HFFc6 (cell line): Measurements from ENCODE around the gene NPAS2. TPM values are rescaled to one million over a fixed set of nuclear protein-coding genes. Genes with fewer than 3 reads are reported as not detected.

Experiments used
- DNase-seq: peaks from one replicate; pipeline ENCODE4 v3.0.0-alpha.2; 2018
- H3K27ac Mint-ChIP-seq: 2 replicates; pipeline ENCODE4 v1.8.0; 2020; ENCODE audit warnings: mild to moderate bottlenecking, mixed read lengths
- H3K27me3 Mint-ChIP-seq: 2 replicates; pipeline ENCODE4 v1.8.0; 2021; ENCODE audit warnings: mild to moderate bottlenecking, moderate library complexity, mixed read lengths; ENCODE audit not compliant: insufficient read depth
- H3K36me3 Mint-ChIP-seq: 2 replicates; pipeline ENCODE4 v1.8.0; 2021; ENCODE audit warnings: low read depth, mixed read lengths
- H3K4me1 Mint-ChIP-seq: 2 replicates; pipeline ENCODE4 v1.8.0; 2020; ENCODE audit warnings: low read depth, mixed read lengths
- H3K4me3 Mint-ChIP-seq: 2 replicates; pipeline ENCODE4 v1.8.0; 2020; ENCODE audit warnings: mild to moderate bottlenecking, moderate library complexity, mixed read lengths
- H3K9me3 Mint-ChIP-seq: 2 replicates; pipeline ENCODE4 v1.8.0; 2020; ENCODE audit warnings: mild to moderate bottlenecking, mixed read lengths
- total RNA-seq, 6 experiments: library from RNA; stranded (reverse); fragmentation: NEBNext Ultra II Directional; extraction: Animal tissue kit (Norgen Biotek cat#: 25700); gene quantifications; 2 replicates in 1 of 6; 3 replicates in 5 of 6; pipeline ENCODE4 v1.2.3, GENCODE V29; 2021
- TF ChIP-seq, protein P1 (sequence below): fragments of 200-600 bp; sonication (generic); IDR thresholded peaks from 2 replicates; pipeline ENCODE4 v1.5.0; 2021; ENCODE audit warnings: antibody characterized with exemption, mild to moderate bottlenecking

NPAS2 gene
- total RNA-seq, 6 experiments from 2014 or later: 8.8 to 14.7 (median 9.3) TPM

DNA sequence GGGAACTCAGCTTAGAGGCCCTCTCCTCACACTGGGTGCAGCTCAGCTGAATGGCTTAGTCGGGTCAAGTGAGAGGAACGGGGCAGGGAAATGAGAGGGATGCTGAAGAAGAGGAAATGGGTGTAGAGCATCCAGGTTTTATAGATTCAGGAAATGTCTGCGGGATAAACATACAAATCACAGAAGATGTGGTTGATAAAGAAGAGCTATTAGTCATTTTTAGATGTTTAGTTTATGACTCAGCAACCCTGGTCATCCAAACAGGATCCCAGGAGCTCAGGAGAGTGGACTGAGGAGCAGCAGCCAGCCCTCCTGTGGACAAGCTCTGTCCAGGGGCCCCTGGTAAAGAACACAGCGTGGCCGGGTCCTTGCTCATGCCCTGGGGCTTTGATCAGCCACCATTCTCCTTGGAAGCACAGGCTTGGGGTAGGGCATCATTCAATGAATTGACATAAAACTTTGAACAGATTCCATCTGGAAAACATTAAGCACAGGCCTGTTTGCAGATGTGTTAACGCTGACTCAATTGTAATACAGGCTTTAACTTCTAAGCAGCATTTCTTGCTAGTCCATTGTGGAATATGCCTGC lies 83.0 kb downstream of the NPAS2 start:
- Mint-ChIP-seq H3K27me3 (no peaks in the 10 kb centered on the region), H3K4me3 (peak overlapping the region; percentile 60), H3K4me1 (peaks cover 64% of the 10 kb centered on the region), H3K36me3 (peaks cover 46% of the 10 kb centered on the region), H3K9me3 (0 out of 2 replicates have a peak, but pooled peaks cover 4% of the 10 kb centered on the region), H3K27ac (peak overlapping the region; percentile 87)
- peak; percentile 99 for DNase-seq
- TF ChIP-seq, protein P1, sequence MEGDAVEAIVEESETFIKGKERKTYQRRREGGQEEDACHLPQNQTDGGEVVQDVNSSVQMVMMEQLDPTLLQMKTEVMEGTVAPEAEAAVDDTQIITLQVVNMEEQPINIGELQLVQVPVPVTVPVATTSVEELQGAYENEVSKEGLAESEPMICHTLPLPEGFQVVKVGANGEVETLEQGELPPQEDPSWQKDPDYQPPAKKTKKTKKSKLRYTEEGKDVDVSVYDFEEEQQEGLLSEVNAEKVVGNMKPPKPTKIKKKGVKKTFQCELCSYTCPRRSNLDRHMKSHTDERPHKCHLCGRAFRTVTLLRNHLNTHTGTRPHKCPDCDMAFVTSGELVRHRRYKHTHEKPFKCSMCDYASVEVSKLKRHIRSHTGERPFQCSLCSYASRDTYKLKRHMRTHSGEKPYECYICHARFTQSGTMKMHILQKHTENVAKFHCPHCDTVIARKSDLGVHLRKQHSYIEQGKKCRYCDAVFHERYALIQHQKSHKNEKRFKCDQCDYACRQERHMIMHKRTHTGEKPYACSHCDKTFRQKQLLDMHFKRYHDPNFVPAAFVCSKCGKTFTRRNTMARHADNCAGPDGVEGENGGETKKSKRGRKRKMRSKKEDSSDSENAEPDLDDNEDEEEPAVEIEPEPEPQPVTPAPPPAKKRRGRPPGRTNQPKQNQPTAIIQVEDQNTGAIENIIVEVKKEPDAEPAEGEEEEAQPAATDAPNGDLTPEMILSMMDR: peak; percentile 39; the same call in 1 of the 2 replicates

DNA sequence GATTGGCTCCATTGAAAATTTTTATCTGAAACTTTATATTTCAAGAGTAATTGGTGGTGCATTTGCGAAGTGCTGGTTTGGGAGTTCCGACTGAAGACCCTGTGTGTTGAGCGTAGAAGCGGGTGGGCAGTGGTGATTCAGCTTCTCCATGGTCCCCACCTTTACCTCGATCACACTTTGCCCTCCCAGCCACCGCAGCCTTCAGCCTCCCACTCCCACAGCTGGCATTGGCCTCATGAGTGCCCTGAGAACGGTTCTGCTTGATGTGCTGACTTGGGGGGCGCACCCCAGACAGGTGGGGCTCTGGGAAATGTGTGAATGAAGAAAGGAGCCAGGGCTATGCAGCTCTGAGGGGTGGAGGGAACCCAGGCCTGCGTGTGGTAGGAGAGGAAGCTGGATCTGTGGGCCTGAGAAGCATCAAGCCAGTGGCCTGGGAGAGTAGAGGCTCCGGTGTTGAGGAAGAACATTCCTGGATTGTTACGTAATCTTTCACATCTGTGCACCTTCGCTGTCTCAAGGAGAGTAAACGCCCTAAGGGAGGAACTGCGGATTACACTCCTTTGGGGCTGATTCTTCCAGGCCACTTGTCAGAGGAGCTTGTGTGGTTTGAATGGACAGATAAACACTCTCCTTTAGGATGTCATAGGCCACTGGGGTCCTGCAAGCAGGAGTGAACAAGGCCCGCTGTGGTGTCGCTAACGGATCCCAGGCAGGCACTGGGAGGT lies 83.8 kb downstream of the NPAS2 start:
- TF ChIP-seq, protein P1: no peak
- Mint-ChIP-seq H3K36me3 (peaks cover 49% of the 10 kb centered on the region), H3K4me1 (peaks cover 64% of the 10 kb centered on the region), H3K27me3 (no peaks in the 10 kb centered on the region), H3K4me3 (peak overlapping the region; percentile 60), H3K9me3 (0 out of 2 replicates have a peak, but pooled peaks cover 4% of the 10 kb centered on the region), H3K27ac (peak overlapping the region; percentile 87)
- DNase-seq: no peak

DNA sequence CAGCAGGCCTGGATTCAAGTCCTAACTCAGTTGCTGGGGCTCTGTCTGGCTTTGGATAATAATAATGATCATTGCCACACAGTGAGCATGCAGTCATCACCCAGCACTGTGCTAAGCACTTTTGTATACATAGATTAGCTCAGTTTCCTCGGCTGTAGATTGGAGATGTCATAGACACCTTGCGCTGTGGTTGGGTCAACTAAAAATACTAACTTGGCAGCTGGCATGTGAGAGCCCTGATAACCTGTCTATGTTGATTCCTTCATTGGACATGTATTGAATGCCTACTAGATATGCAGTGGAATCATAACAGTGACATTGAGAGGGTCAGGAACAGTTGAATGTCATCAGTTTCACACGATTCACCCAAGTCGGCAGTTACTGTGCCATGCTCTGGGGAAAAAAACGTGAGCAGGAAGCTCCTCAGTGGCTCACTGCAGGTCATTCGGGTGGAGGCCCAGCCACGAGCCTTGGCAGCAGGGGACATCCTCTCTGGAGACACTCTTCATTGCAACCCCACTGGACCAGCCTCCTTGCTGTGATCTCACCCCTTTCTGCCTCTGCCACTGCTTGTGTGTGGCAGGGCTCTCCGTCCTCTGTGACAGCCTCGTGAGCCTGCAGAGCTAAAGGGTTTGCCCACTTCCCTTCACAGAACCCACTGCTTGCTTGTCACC lies 85.3 kb downstream of the NPAS2 start:
- 0 out of 2 replicates have a peak, but pooled peaks cover 4% of the 10 kb centered on the region for H3K9me3 Mint-ChIP-seq
- no peak for DNase-seq
- no peak overlapping the region for H3K27ac Mint-ChIP-seq
- H3K27me3 Mint-ChIP-seq: no peaks in the 10 kb centered on the region
- no peak overlapping the region for H3K4me3 Mint-ChIP-seq
- TF ChIP-seq, protein P1: no peak
- H3K36me3 Mint-ChIP-seq: peaks cover 46% of the 10 kb centered on the region
- H3K4me1 Mint-ChIP-seq: peaks cover 55% of the 10 kb centered on the region

DNA sequence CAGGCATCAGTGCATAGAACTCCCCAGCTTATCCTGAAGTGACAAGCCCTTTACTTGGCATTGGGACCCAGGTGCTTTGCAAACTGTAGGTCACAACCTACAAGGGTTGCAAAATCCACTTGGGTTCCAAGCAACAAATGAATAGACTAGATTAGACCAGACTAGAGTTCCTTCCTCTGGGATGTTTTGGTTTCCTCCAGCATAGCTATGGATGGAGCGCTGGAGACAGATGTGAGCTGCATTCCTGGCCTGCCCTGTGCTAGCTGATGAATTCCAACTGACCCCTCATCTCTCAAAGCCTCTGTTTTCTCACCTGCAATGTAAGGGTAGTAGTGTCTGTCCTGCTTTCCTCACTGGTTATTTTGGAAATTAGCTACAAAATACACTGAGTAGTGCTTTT lies 86.2 kb downstream of the NPAS2 start:
- Mint-ChIP-seq H3K9me3 (no peaks in the 10 kb centered on the region), H3K4me1 (peaks cover 46% of the 10 kb centered on the region), H3K4me3 (no peak overlapping the region), H3K36me3 (peaks cover 37% of the 10 kb centered on the region), H3K27me3 (no peaks in the 10 kb centered on the region), H3K27ac (no peak overlapping the region)
- DNase-seq: no peak
- TF ChIP-seq, protein P1: no peak

DNA sequence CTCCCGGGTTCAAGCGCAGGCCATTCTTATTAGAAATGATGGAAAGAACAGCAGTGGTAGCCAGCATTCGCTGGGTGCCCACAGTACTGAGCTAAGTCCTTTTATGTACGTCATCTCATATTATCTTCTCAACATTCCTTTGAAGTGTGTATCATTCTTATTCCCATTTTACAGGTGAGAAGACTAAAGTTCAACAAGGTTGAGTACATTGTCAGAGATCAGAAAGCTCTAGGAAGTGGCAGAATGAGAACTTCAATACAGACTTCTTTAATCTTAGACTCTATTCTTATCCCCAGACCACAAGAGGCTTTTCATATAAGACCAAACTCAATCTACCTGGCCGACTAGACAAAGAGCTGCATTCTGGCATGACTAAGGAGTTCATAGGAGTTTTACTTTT lies 86.7 kb downstream of the NPAS2 start:
- TF ChIP-seq, protein P1: no peak
- Mint-ChIP-seq H3K9me3 (no peaks in the 10 kb centered on the region), H3K27me3 (no peaks in the 10 kb centered on the region), H3K4me1 (peaks cover 41% of the 10 kb centered on the region), H3K4me3 (no peak overlapping the region), H3K27ac (no peak overlapping the region), H3K36me3 (peaks cover 35% of the 10 kb centered on the region)
- no peak for DNase-seq
